HG03097 (cell line): Measurements from ENCODE around the gene POLR1A.

Source experiments
- ATAC-seq: cut with Tn5 transposase; IDR thresholded peaks from one replicate; pipeline ENCODE4 v1.9.1; 2021; ENCODE audit not compliant: unreplicated experiment, low FRiP score

Gene POLR1A

DNA sequence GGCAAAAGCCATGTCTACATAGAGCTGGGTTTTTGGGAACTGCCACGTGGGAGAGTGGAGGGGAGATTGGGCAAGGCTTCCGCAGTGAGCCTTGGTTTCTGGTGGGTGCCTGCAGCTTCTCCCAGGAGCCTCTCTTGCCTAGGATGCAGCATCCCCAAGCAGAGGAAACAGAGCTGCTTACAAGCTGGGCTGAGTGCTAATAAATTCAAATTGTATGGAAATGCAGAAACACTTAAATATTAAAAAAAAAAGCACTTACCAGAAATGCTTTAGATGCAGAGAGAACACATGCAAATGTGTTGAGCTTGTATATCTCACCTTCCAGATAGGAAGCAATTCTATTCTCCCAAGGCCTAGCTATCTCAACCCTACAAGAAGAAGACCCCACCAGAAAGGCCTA lies 120.9 kb downstream of the POLR1A start:
- no peak for ATAC-seq

DNA sequence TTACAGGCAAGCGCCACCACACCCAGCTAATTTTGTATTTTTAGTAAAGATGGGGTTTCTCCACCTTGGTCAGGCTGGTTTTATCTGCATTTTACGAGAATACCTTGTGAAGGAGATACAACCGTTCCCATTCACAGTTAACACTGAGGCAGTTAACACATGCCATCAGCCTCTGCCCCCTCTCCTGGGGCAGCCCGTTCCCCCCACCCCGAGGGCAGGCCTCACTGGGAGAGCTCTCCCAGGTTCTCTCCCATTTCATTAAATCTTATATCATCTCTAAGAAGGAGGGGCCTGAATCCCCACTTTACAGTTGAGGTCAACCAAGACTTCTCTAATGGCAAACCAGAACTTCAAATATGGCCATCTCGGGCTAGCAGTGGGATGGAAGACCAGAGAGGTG lies 121.9 kb downstream of the POLR1A start:
- no peak for ATAC-seq

DNA sequence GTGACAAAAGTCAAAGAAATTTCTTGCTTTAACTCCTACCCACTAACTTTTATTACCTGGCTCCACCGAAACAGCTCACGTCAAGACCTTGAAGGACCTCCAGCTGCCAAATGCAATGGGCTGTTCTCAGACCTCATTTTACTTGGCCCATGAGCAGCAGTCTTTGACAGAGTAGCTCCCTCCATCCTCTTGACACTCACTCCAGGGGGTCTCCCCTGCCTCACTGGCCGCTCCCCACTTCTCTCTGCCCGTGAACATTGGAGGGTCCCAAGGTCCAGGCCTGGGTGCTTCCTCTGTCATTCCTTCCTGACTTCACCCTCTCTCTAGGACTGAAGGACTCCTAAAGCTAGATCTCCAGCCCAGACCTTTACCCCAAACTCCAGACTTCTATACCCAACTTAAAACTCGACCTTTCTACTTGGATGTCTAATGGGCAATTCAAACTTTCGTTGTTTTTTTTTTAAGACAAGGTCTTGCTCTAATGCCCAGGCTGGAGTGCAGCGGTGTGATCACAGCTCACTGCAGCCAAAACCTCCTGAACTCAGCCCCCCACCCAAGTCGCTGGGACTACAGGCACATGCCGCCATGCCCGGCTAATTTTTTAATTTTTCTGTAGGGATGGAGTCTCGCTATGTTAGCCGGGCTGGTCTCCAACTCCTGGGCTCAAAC lies 124.0 kb downstream of the POLR1A start:
- no peak for ATAC-seq

DNA sequence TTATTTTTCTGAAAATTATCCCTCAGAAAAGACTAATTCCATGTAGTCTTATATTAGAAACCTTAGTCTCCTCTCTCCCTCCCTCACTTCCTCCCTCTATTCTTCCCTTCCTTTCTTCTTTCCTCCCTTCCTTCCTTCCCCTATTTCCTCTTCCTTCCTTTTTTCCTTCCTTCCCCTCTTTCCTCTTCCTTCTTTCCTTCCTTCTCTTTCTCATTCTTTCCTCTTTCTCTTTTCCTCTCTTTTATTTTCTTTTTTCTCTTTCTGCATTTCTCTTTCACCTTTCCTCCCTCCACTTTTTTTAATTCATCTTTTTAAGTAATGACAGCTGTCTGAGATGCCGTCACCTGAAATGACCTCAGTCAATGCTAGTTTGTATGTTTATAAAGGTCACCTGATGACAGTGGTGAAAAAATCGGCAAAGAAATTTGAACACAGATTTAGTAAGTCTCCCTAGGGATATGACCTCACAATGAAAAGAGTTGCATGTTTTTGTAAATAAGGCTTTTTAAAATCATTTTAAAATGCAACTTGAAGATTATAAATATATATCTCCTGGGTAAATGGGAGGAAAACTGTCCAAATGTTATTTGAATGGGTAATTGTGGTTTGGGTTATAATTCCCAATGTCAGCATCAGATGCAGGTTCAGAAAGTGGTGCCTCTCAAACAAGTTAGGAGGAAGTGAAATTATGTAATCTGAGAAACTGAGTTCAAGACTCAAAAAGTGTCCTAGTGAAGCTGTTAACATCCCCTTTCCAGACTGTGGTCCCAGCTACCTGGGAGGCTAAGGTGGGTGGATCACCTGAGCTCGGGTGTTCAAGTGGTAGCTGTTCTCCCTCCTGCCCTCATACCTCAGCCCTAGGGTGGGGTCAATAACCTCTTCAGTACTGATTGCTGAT lies 126.6 kb downstream of the POLR1A start:
- no peak for ATAC-seq

DNA sequence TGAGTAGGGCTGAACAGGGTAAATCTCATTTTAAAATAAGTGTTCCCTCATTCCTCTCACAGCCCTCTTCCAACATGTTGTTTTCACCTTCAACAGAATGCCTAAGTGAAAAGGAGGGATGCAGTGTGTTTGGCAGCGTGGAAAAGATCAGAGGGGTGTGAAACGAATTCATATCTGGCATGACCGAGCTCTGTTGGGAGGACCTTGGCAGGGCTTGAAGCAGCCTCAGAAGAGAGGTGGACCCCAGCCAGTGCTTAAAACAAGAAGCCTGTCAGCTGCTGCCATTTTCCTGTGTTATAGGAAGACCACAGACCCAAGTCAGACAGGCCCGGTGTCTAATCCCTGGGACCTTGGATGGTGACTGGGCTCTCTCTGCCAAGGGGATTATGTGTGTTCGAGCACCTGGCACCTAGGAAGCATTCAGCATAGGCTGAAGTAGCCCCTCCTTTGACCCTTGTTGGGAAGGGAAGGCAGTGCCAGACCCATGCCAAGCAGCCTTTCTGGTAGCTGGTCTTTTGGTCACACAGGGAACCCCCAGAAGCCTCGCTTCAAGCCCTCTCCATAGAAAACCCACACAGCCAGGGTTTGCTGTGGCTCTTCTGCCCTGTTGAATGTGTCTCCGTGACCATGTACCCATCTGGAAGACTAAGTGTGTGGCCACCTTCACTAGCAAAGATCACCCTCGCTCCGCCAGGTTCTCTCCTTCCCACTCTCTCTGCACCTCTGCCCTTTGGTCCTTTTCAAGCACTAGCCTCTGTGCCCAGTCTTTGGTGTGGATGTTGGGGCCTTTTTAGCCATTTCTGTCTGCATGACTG lies 129.4 kb downstream of the POLR1A start:
- ATAC-seq = no peak

DNA sequence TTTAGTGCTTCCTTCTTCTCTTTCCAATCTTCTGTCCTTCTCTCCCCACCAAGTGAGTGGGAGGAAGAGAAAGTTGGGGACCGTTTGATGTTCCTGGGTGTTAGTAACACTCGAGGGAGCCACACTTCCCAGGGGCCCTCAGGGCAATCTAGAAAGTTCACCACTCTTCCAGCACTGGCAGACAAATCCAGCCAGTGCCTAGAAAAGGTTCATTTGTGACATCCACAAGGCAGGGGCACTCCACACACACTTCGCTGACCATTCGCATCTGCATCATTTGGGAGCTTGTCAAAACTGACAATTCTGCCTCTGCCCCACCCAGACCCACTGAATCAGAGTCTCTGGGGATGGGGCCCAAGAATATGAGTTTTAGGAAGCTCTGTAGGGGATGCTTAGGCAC lies 130.1 kb downstream of the POLR1A start:
- no peak for ATAC-seq

DNA sequence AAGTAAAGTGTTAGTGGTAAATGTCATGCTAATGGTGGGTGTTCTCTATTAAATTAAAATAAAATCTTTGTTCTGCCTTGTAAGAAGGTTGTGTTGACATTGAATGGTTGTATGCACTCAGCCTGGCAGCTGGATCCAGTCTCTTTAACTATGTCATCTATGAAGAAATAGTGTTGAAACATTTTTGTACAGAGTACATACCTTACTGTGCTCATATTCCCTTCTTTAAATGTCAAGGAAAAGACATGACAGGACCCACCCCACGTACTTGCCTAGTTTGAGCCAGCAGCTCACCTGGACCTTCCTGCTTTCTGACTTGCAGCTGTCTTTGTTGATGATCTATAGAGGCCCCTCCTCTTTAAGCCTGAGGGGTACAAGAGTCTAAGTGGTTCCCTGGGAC lies 131.3 kb downstream of the POLR1A start:
- ATAC-seq = no peak

DNA sequence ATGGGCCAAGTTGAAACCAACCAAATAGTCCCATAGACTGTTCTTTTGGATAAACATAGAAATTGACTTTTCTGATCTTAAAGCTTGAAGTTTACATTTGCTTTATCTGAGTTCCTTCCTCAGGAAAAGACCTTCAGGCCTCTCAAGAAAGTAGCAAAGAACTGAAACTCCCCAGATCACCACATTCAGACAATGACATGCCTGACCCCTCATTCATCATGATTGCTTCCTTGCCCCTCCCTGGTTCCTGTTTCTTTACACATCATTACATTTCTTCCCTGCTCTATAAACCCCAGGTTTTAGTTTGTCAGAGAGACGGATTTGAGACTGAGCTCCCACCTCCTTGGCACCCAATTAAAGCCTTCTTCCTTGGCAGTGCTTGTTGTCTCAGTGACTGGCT lies 133.3 kb downstream of the POLR1A start:
- no peak for ATAC-seq

DNA sequence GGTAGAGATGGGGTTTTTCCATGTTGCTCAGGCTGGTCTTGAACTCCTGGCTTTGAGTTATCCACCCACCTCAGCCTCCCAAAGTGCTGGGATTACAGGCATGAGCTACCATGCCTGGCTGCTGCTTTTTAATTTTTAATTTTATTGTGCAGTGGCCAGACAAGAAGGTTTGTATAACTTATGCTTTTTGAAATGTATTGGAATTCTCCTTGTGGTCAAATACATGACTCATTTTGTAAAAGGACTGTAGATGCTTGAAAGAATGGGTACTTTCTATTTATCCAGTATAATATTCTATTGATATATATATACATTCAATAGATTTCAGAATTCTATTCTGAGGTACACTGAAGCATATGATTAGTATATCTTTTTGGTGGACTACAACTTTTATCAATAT lies 134.3 kb downstream of the POLR1A start:
- no peak for ATAC-seq
